HepG2 (cell line): ENCODE data around the gene CRAMP1. TPM values are rescaled to one million over a fixed set of nuclear protein-coding genes. Genes with fewer than 3 reads are reported as not detected.
A peak's percentile ranks its signal among the peaks of the same experiment; 100 is the strongest.

Experiments used
- ATAC-seq: fragments of 200-7000 bp; cut with Tn5 transposase; 3 replicates; pipeline ENCODE4 v1.9.1; 2020; ENCODE audit warnings: mild to moderate bottlenecking, moderate library complexity
- BruUV-seq: library from RNA; stranded (reverse); fragments of 400-500 nt; replicated peaks from 2 replicates; lab custom pipeline; 2021; lab: Mats Ljungman, UMichigan
- CTCF ChIA-PET: fragments of 300-600 bp; formaldehyde crosslinking; extraction: SDS; loops from one replicate; lab custom pipeline; 2021; ENCODE audit warnings: low total read pairs, inconsistent platforms, low intra/inter-chr PET ratio; lab: Yijun Ruan, JAX
- POLR2A ChIA-PET: fragments of 350-600 bp; sonication (Branson Sonifier 250); formaldehyde crosslinking; loops from one replicate; lab custom pipeline; 2020; ENCODE audit warnings: antibody characterized with exemption, inconsistent platforms; lab: Yijun Ruan, JAX
- DNase-seq: peaks from one replicate; pipeline ENCODE4 v3.0.0-alpha.2; 2015; ENCODE audit warnings: low spot score
- FAIRE-seq: peaks from 3 replicates; lab custom pipeline; 2011; peaks lifted over from hg19 to GRCh38; lab: Jason Lieb, UNC
- H2AFZ ChIP-seq: one replicate; pipeline ENCODE4 v1.6.1; 2011; ENCODE audit warnings: low read length, inconsistent platforms
- H3K27ac ChIP-seq: fragments of 300-600 bp; 3 replicates; pipeline ENCODE4 v1.8.0; 2011; ENCODE audit warnings: mixed run types, mild to moderate bottlenecking, mixed read lengths, low read length, inconsistent platforms; ENCODE audit not compliant: insufficient read depth; ENCODE audit errors: extremely low read length
- H3K27me3 ChIP-seq, 2 experiments: fragments of 200-600 bp in 1 of 2; 2 replicates in 1 of 2; 3 replicates in 1 of 2; pipeline versions ENCODE4 v1.6.0 to v1.8.0; 2011; ENCODE audit warnings: low read length in 2 of 2, mild to moderate bottlenecking in 2 of 2, moderate library complexity in 2 of 2, inconsistent platforms in 1 of 2; ENCODE audit not compliant: insufficient read depth in 2 of 2, control insufficient read depth in 1 of 2
- H3K36me3 ChIP-seq, 2 experiments: fragments of 200-600 bp in 1 of 2; replicated peaks in 1 of 2; 2 replicates in 1 of 2; 3 replicates in 1 of 2; pipeline versions ENCODE4 v1.5.1 to v1.8.0; 2011; ENCODE audit warnings: low read length in 2 of 2, inconsistent platforms in 1 of 2; ENCODE audit not compliant: insufficient read depth in 2 of 2, control insufficient read depth in 1 of 2
- H3K4me1 ChIP-seq: 2 replicates; pipeline ENCODE4 v1.5.1; 2012; ENCODE audit warnings: low read length, inconsistent platforms; ENCODE audit not compliant: insufficient read depth
- H3K4me2 ChIP-seq: 2 replicates; pipeline ENCODE4 v1.6.0; 2011; ENCODE audit warnings: low read depth, low read length, inconsistent platforms
- H3K4me3 ChIP-seq, 3 experiments: fragments of 200-600 bp in 1 of 3; sonication (generic), shearing (Covaris generic) in 1 of 3; replicated peaks in 1 of 3; 2 replicates each; pipeline ENCODE4 v1.5.1; 2011 to 2016; ENCODE audit warnings: low read length in 3 of 3, inconsistent platforms in 2 of 3, low read depth in 2 of 3, mild to moderate bottlenecking in 2 of 3, control low read depth in 1 of 3, mixed read lengths in 1 of 3; ENCODE audit not compliant: insufficient read depth in 1 of 3
- H3K79me2 ChIP-seq: one replicate; pipeline ENCODE4 v1.6.1; 2011; ENCODE audit warnings: low read length, inconsistent platforms; ENCODE audit not compliant: insufficient read depth
- H3K9ac ChIP-seq: 2 replicates; pipeline ENCODE4 v1.6.0; 2011; ENCODE audit warnings: mild to moderate bottlenecking, low read depth, low read length, inconsistent platforms; ENCODE audit not compliant: insufficient read depth
- H3K9me3 ChIP-seq: 2 replicates; pipeline ENCODE4 v1.5.1; 2012; ENCODE audit warnings: mild to moderate bottlenecking, low read length
- H4K20me1 ChIP-seq: 2 replicates; pipeline ENCODE4 v1.6.0; 2011; ENCODE audit warnings: inconsistent platforms, mild to moderate bottlenecking, low read length, moderate library complexity; ENCODE audit not compliant: insufficient read depth
- CENPT ChIP-seq: sonication (generic); formaldehyde crosslinking; IDR thresholded peaks from 2 replicates; pipeline ENCODE4 v1.8.0; 2022; ENCODE audit warnings: low read depth, mild to moderate bottlenecking, moderate library complexity, missing genetic modification reagents
- DPF2 ChIP-seq: sonication (generic); formaldehyde crosslinking; IDR thresholded peaks from 2 replicates; pipeline ENCODE4 v1.4.0; 2020; ENCODE audit warnings: mild to moderate bottlenecking, low read depth, missing genetic modification reagents, borderline replicate concordance
- MAFK ChIP-seq, 2 experiments: IDR thresholded peaks in 1 of 2; conservative IDR thresholded peaks in 1 of 2; 2 replicates each; pipeline ENCODE4 v1.6.1; 2011; ENCODE audit warnings: improper control_type of control experiment in 2 of 2, low read length in 2 of 2
- PCBP1 ChIP-seq: fragments of 200-400 bp; formaldehyde crosslinking; IDR thresholded peaks from 2 replicates; pipeline ENCODE4 v1.6.1; 2017; ENCODE audit warnings: mild to moderate bottlenecking, low read depth, low read length, borderline replicate concordance
- ZKSCAN1 ChIP-seq: fragments of 150-350 bp; IDR thresholded peaks from 2 replicates; pipeline ENCODE4 v1.6.1; 2014; ENCODE audit warnings: low read length
- WGBS: methylation state at CpG from one replicate; pipeline ENCODE4 v1.1.6; 2017; ENCODE audit warnings: low lambda C conversion rate; 5-methylcytosine and 5-hydroxymethylcytosine counted together
- in situ Hi-C: cut with HindIII; loops from 2 replicates; pipeline ENCODE4 v1.10.0; 2017; ENCODE audit warnings: low pct_unique_long_range_greater_than_20kb; ENCODE audit not compliant: extremely low pct_ligation_motif_present
- intact Hi-C: fragments of 100-400 bp; cut with micrococcal nuclease; formaldehyde crosslinking; loops from one replicate; pipeline ENCODE4 v1.10.0; 2022; ENCODE audit not compliant: unreplicated experiment
- polyA plus RNA-seq, 8 experiments: library from polyadenylated mRNA; depleted of rRNA in 3 of 8; stranded (reverse) in 7 of 8; unstranded in 1 of 8; fragments of >200 nt; fragmentation: Illumina TruSeq in 4 of 8; extraction: Trizol in 4 of 8; gene quantifications; 2 replicates each; pipeline versions ENCODE4 v1.2.1 to v1.2.3, GENCODE V29; 2011 to 2016; ENCODE audit warnings: low read depth in 4 of 8, missing spikeins in 1 of 8, mixed read lengths in 1 of 8; ENCODE audit not compliant: insufficient read depth in 1 of 8
- total RNA-seq, 5 experiments: library from RNA; depleted of rRNA; stranded (reverse); fragments of >200 nt; fragmentation: Illumina TruSeq; extraction: Trizol; gene quantifications; 2 replicates each; pipeline ENCODE4 v1.2.3, GENCODE V29; 2016; ENCODE audit warnings: low read depth in 1 of 5

The CRAMP1 gene
- total and polyA plus RNA-seq, 2 of the 13 experiments (the other 11 are each of a cell fraction or from before 2014, with no cell fraction given): 6.8 to 9.7 TPM

DNA sequence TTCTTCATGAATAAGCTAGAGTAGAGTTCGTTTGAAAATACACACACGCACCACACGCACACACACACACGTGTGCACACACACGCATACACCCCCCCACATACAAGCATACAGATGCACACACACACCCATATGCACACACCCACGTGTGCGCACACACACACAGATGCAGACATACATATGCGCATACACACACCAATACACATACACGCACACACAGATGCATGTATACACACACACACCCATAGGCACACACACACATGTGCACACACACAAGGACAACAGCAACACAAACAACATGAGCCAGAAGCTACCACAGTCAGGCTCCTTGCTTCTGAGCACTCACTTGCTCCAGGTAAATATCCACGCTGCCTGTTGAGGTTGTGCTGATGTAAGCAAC lies 5.4 kb upstream of the CRAMP1 start:
- WGBS: 98% methylated on average over 10 of the region's 10 CpGs
- ATAC-seq: no peak
- no peaks in the 10 kb centered on the region; a peak in 1 of 5 replicates for H3K27me3 ChIP-seq
- no peak overlapping the region for H3K4me2 ChIP-seq
- H3K27ac ChIP-seq: no peak overlapping the region
- no peak for DNase-seq
- no peak overlapping the region for H3K9ac ChIP-seq
- peaks cover 30% of the 10 kb centered on the region for H3K4me1 ChIP-seq
- intact Hi-C loops (no loop called here), in situ Hi-C loops (no loop called here)
- FAIRE-seq: no peak
- TF ChIP-seq ZKSCAN1: no peak
- 0 out of 4 replicates have a peak, but pooled peaks of 1 of the 2 experiments have one; percentile 7 for TF ChIP-seq MAFK (conservative IDR thresholded peaks at IDR 0.05 in 1 of 2, IDR thresholded peaks at IDR 0.05 in 1 of 2; ENCODE audit: low read length in 2 of 2)
- H3K79me2 ChIP-seq: peaks cover 10% of the 10 kb centered on the region
- H3K36me3 ChIP-seq: peaks cover 3 to 14% of the 10 kb centered on the region in 2 experiments; a peak in 4 of 5 replicates
- no peaks in the 10 kb centered on the region for H3K9me3 ChIP-seq
- CTCF ChIA-PET: no interaction called here
- no peak overlapping the region for H3K4me3 ChIP-seq
- BruUV-seq: no TSS peak
- H2AFZ ChIP-seq: no peak overlapping the region
- H4K20me1 ChIP-seq: no peaks in the 10 kb centered on the region
- POLR2A ChIA-PET: no interaction called here

DNA sequence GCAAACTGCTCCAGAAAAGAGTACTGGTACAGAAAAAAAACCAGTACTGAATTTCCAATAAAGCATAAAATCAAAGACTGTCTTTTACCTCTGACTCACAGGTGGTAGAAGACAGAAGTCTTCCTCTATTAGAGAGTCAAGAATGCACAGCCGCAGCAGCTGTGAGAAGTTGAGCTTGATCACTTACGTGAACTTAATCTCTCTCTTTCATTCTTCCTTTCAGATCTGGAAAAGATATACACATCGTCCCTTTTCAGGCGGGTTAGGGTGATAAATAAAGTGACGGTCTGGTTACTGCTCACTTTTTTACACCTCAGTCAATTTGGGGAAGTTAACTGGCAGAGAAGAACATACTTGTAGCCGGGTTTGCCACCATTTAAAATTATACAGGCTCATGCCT lies 4.2 kb upstream of the CRAMP1 start:
- Histone ChIP-seq H3K9me3 (no peaks in the 10 kb centered on the region), H3K27ac (no peak overlapping the region), H3K36me3 (peaks cover 3 to 14% of the 10 kb centered on the region in 2 experiments; a peak in 4 of 5 replicates), H3K9ac (no peak overlapping the region), H3K4me2 (no peak overlapping the region), H2AFZ (no peak overlapping the region), H3K4me1 (peaks cover 19% of the 10 kb centered on the region), H3K4me3 (no peak overlapping the region), H4K20me1 (no peaks in the 10 kb centered on the region), H3K27me3 (no peaks in the 10 kb centered on the region; a peak in 1 of 5 replicates), H3K79me2 (peaks cover 11% of the 10 kb centered on the region)
- intact Hi-C loops (loop anchor here (1.0 kb wide), 1 partner anchor 27 kb away; no protein-coding TSS in a partner anchor), in situ Hi-C loops (no loop called here)
- ChIA-PET CTCF (no interaction called here), POLR2A (no interaction called here)
- FAIRE-seq (no peak), ATAC-seq (no peak), DNase-seq (no peak)
- TF ChIP-seq DPF2 (CRISPR knock-in tag): no peak
- no peak for TF ChIP-seq CENPT
- no peak for TF ChIP-seq PCBP1
- BruUV-seq: no TSS peak
- 97% methylated on average over 6 of the region's 6 CpGs for WGBS
